ENCODE results near the gene LRP8. TPM values are rescaled to one million over a fixed set of nuclear protein-coding genes. Genes with fewer than 3 reads are reported as not detected.
"Not testable (repeated sequence)": the region's sequence is repeated elsewhere in the genome, so short reads cannot be mapped to it uniquely, and the experiment has no call there.

LRP8 gene
- total RNA-seq, 1 experiment from 2014 or later, result 61.1 TPM

DNA sequence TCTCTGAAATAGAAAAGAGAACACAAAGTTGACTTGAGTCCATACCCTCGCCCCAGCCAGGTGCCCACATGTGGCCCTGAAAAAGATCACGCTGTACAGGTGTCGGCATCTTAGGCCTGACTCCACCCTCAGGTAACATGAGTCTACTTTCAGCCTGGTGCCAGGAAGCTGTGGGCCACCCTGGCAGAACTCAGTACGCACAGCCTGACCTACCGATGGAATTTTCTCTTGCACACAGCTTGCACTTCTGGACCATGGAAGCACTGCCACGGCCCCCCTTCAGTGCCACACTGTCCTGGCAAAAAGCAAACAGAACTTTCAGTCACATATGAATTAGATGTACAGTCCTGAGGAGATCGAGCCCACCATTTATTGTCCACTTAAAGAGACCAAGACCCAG, 109.7 kb downstream of the LRP8 start:
- DNase-seq (ENCODE audit: low spot score), result no peak

DNA sequence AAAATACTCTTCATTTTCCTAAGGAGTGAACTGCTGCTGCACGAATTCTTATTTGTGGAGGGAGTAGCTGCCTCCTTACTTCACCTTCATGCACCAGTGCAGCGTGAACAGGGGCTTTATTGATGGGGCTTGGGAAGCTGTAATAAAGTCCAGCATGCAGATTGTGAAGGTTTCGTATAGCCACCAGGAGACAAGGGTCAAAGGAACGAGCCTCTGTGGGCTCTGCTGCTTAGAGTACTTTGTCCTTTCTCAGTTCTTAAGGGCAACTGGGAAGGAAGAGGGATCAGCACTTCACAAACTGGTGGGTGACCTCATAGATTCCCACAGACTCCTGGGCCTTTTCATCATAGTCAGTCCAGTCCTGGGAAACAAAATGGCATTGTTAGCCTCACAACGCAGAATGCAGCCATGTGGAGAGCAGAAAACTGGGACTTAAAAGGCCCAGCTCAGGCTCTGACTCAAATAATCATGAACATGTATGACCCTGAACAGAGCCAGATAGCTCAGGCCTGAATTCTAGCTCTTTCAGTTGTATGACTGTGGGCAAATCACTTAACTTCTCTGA, 113.4 kb downstream of the LRP8 start:
- no peak for DNase-seq (ENCODE audit: low spot score)

DNA sequence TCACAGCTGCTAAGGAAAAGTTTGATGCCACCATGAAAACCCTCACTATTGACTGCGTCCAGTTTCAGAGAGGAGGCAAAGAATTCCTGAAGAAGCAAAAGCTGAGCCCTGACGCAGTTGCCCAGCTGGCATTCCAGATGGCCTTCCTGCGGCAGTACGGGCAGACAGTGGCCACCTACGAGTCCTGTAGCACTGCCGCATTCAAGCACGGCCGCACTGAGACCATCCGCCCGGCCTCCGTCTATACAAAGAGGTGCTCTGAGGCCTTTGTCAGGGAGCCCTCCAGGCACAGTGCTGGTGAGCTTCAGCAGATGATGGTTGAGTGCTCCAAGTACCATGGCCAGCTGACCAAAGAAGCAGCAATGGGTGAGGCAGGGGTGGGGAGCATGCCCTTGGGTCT, 116.9 kb downstream of the LRP8 start:
- DNase-seq (ENCODE audit: low spot score), result no peak

DNA sequence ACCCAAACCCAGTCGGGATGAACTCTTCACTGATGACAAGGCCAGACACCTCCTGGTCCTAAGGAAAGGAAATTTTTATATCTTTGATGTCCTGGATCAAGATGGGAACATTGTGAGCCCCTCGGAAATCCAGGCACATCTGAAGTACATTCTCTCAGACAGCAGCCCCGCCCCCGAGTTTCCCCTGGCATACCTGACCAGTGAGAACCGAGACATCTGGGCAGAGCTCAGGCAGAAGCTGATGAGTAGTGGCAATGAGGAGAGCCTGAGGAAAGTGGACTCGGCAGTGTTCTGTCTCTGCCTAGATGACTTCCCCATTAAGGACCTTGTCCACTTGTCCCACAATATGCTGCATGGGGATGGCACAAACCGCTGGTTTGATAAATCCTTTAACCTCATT, 117.5 kb downstream of the LRP8 start:
- no peak for DNase-seq (ENCODE audit: low spot score)

DNA sequence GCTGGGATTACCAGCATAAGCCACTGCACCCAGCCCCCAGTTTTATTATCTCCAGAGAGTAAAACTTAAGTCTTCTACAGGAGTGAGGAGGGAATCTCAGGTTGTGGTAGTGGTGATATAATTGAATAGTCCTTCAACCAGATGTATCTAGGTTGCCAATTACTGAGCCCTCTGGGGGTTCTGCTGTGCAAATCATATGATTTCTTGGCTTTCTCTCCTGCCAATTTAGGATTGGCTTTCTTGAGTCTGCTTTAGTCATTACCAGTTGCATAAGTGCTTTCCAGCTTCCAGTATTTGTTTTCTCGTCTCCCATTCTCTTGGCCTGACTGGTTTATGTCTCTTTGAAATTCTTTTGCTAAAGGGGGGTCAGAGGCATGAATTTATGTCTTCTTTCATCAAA, 120.1 kb downstream of the LRP8 start:
- no peak for DNase-seq (ENCODE audit: low spot score)

DNA sequence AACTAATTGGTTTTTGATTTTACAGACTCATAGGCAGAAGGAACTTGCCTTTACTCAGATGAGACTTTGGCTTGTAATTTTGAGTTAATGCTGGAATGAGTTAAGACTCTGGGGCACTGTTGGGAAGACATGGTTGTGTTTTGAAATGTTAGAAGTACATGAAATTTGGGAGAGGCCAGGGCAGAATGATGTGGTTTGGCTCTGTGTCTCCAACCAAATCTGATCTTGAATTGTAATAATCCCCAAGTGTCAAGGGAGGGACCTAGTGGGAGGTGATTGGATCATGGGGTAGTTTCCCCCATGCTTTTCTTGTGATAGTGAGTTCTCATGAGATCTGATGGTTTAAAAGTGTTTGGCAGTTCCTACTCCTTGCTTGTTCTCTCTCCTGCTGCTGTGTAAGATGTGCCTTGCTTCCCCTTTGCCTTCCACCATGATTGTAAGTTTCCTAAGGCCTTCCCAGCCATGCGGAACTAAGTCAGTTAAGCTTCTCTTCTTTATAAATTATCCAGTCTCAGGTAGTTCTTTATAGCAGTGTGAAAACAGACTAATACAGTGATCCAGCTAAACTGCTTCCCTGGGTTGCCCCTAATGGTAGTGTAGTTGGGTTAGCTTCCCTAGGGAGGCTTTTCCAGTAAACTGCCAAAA, 121.0 kb downstream of the LRP8 start:
- no peak for DNase-seq (ENCODE audit: low spot score)

DNA sequence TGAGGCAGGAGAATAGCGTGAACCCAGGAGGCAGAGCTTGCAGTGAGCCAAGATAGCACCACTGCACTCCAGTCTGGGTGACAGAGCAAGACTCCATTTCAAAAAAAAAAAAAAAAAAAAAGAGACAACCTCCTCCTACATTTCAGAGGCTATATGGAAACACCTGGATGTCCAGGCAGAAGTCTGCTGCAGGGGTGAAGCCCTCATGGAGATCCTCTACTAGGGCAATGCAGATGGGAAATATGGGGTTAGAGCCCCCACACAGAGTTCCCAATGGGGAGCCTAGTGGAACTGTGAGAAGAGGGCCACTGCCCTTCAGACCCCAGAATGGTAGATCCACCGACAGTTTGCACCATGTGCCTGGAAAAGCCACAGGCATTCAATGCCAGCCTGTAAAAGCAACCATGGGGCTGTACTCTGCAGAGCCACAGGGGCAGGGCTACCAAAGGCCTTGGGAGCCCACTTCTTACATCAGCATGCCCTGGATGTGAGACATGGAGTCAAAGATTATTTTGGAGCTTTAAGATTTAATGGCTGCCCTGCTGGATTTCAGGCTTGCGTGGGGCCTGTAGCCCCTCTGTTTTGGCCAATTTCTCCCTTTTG, 121.7 kb downstream of the LRP8 start:
- DNase-seq (ENCODE audit: low spot score), result not testable (repeated sequence)

DNA sequence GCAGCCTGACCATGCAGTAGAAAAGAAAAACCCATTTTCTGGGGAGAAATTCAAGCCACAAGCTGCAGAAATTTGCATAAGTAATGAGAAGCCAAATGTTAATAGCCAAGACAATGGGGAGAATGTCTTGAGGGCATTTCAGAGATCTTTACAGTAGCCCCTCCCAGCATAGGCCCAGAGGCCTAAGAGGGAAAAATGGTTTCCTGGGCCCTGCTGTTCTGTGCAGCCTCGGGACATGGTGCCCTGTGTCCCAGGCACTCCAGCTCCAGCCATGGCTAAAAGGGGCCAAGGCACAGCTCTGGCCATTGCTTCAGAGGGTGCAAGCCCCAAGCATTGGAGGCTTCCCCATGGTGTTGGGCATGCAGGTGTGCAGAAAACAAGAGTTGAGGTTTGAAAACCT, 122.4 kb downstream of the LRP8 start:
- not testable (repeated sequence) for DNase-seq (ENCODE audit: low spot score)

DNA sequence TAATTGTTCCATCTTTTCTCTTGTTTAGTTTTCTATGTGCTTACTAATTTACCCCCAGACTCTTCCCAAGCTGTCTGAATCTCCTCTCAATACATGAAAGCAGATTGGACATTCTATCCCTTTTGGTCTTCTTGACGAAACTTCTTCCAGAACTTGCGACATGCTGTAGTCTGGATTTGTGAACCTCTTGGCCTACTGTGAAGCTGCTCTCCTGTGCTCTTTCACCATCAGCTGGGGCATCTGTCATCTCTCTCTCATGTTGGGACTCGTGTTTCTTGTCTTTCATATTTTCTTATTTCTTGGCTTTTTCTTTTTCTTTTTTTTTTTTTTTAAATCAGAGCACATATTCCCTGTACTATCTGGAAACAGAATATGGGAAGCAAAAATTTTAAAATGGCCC, 124.4 kb downstream of the LRP8 start:
- no peak for DNase-seq (ENCODE audit: low spot score)

DNA sequence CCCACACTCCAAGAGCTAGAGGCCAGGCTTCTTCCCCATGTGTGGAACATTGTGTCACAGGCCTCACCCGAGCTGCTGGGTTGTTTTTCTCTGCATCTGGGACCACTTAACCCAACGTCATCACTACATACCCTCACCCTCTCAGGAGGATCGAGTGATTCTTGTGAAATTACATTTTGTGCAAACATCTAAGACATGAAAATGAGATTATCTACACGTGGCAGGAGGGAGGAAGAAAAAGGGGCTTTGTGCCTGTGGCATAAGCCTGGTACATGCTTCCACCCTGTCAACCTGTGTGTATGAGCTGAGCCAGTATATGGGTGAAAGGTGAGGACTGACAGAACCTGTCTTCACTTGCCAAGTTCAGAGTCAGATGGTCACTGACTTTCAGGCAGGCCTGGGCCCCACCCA, 129.6 kb downstream of the LRP8 start:
- DNase-seq (ENCODE audit: low spot score), result no peak

DNA sequence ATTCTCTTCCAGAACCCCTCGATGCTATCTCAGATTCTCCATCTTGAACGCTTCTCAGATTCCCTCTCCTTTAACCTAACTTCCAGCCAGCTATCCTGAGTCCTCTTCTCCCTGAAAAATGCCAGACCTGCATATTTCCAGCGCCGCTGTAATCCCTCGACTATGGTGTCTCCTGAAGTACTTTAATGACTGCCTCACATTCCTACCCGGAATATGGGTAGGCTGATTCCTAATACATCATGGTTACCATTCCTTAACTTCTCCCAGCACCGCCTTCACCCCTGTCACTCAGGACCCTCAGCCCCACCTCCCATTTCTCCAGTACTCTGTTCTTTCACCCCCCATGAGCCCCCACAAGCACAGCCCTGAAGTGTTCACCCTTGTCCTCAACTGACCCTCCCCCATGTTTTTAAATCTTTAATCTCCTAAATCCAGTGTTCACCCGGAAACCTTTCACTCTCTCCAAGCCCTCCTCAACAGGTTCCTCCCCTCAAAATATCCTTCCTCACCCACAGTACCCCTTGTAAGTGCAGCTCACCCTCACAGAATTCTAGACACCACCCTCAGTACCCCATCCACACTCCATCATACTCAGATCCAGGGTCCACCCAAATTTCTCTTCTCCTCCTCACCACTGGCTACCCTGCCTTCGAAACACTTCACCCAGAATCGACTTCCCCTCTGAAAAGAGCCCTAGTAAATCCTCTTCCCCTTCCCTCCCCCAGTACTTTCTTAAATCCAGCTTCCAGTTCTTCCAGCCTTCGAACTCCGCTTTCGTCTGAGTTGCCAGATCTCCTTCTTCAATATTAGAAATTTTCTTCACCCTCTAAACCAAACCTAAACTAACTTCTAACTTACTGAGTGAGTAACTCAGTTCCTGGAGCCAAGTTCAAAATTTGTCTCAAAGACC, 130.3 kb downstream of the LRP8 start:
- DNase-seq (ENCODE audit: low spot score), result no peak

DNA sequence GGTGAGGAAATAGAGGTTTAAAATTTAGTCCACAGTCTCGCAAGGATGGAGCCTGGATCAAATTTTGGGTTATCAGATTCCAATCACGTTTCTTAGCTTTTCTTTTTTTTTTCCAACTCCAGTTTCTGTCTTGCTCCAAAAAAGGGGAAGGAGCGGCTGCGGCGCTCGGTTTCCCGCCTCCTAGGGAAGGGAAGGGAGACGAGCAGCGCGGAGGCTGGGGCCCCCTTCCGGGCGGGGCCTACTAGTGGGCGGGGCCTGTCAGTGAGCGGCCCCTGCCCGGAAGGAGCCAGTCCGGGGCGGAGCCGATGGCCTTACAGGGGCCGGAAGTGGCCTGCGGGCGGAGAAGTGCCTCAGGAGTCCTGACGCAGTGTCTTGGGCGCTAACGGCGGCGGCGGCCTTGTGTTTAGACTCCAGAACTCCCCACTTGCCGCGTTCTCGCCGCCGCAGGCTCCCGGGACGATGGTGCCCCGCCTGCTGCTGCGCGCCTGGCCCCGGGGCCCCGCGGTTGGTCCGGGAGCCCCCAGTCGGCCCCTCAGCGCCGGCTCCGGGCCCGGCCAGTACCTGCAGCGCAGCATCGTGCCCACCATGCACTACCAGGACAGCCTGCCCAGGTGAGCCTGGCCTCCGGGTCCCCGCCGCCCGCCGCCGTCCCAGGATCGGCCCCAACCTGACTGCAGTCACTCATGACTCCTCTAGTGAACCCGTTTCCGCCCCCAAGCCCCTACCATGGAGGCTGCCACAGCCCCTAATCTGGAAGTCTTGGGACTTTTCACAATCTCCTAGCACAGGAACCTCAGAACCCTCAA, 131.2 kb downstream of the LRP8 start, which contains the start of gene CPT2:
Gene CPT2 (plus strand): TSS at position 340 of the 806 bp plus-strand sequence. CDS start 120 bp downstream, at position 460.
- peak; percentile 92 for DNase-seq (ENCODE audit: low spot score)

DNA sequence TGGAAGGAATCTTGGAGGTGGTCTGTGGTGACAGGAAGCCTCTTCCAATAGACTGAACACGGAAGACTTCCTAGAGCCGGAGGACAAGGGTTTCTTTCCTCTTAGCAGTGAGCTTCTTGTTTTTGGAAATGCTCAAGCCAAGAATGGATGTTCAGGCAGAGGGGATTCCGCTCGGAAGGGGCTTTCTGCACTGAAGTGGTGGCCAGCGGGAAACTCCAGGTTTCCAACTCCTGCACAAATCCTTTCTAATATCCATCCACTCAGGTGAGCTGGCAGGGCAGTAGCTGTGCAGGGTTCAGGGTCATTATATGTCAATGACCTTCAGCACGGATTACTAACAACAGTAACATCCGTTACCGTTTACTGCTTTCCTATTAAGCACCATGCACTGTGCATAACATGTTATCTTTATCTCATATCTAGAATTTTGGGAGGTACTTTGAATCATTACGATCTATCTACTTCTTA, 131.8 kb downstream of the LRP8 start:
- no peak for DNase-seq (ENCODE audit: low spot score)

DNA sequence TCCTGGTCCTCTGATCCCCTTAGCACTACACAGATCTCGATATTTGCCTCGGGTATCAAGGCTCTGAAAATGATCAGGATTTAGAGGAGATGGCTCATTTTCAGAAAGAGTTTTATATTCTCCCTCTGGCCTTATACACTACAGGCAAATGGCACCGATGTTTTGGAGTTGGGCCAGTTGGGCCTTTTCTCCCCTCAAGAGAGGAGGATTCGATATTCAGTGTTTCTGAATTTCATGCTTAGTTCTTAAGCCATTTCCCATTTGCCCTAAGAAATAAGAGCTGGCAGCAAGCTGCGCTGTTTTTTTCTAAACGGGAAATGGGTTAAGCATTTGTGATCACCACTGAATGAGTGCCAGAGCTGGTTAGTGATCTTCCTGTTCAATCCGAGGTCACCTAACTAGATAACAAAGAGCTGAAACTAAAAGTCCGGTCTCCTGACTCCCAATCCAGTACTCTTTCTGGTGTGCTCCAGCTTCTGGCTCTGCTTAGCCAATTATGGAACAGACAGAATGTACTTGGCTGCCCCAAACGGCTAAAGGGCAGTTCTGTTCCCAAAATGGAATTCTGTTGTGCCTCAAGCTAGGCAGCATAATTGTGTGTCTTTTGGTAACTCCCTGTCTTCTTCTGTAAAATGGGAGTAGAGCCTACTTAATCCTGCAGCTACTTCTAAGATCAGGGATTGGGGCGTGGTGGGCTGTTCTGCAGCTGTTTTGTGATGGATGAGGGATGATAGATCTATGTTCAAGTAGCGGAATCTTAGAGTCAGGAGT, 132.4 kb downstream of the LRP8 start:
- no peak for DNase-seq (ENCODE audit: low spot score)

Other genes with a start within 250 kb of the LRP8 start
- gene SLC1A7, start 185.4 kb downstream of the LRP8 start, total RNA-seq (2014; rRNA removed; shearing (Covaris generic)), result 0.60 and 2.4 TPM in 2 replicates
- gene CPT2, start 131.2 kb downstream of the LRP8 start, total RNA-seq (2014; rRNA removed; shearing (Covaris generic)), result 23.3 and 30.6 TPM in 2 replicates
- 86.8 and 87.1 TPM in 2 replicates for gene CZIB, start 107.4 kb downstream of the LRP8 start, total RNA-seq (2014; rRNA removed; shearing (Covaris generic))
- gene MAGOH, start 89.6 kb downstream of the LRP8 start, total RNA-seq (2014; rRNA removed; shearing (Covaris generic)), result 51.0 and 80.6 TPM in 2 replicates
- gene DMRTB1, start 131.3 kb upstream of the LRP8 start, total RNA-seq (2014; rRNA removed; shearing (Covaris generic)), result not detected in 2 replicates

All from H4 (cell line).